HUES64 (cell line): Measurements from ENCODE around the gene ZNF438.

Experiments
- H3K27ac ChIP-seq: 2 replicates; pipeline ENCODE4 v1.7.0; 2013; ENCODE audit warnings: low read depth, low read length, inconsistent platforms
- H3K27me3 ChIP-seq: 2 replicates; pipeline ENCODE4 v1.6.1; 2013; ENCODE audit warnings: mild to moderate bottlenecking, low read length; ENCODE audit not compliant: insufficient read depth
- H3K36me3 ChIP-seq: 2 replicates; pipeline ENCODE4 v1.6.1; 2013; ENCODE audit warnings: mild to moderate bottlenecking, low read length; ENCODE audit not compliant: insufficient read depth
- H3K4me1 ChIP-seq: 2 replicates; pipeline ENCODE4 v1.6.1; 2013; ENCODE audit warnings: mild to moderate bottlenecking, low read length, moderate library complexity; ENCODE audit not compliant: insufficient read depth
- H3K4me3 ChIP-seq: 2 replicates; pipeline ENCODE4 v1.5.1; 2013; ENCODE audit warnings: mild to moderate bottlenecking, low read length, moderate library complexity
- H3K9ac ChIP-seq: 2 replicates; pipeline ENCODE4 v1.6.1; 2013; ENCODE audit warnings: mild to moderate bottlenecking, low read depth, low read length
- H3K9me3 ChIP-seq: 2 replicates; pipeline ENCODE4 v1.6.1; 2013; ENCODE audit warnings: low read depth, low read length; ENCODE audit not compliant: insufficient read depth
- WGBS: fragments of 150-250, 120-280 bp; methylation state at CpG from one replicate; pipeline ENCODE4 v1.1.7; 2013; ENCODE audit warnings: missing lambda C conversion rate; 5-methylcytosine and 5-hydroxymethylcytosine counted together

ZNF438 gene

GRCh38 chr10:30840395-30841050 lies 191.1 kb downstream of the ZNF438 start:
- Histone ChIP-seq H3K4me1 (no peaks in the 10 kb centered on the region), H3K27me3 (no peaks in the 10 kb centered on the region), H3K9me3 (no peaks in the 10 kb centered on the region), H3K9ac (no peak overlapping the region), H3K36me3 (no peaks in the 10 kb centered on the region), H3K4me3 (no peak overlapping the region), H3K27ac (no peak overlapping the region)
- WGBS: 93% methylated on average over 3 of the region's 6 CpGs

- Histone ChIP-seq H3K36me3 (no peaks in the 10 kb centered on the region), H3K9me3 (no peaks in the 10 kb centered on the region), H3K9ac (no peak overlapping the region), H3K27ac (no peak overlapping the region), H3K4me3 (no peak overlapping the region), H3K4me1 (no peaks in the 10 kb centered on the region; the same call in 1 of the 2 replicates), H3K27me3 (no peaks in the 10 kb centered on the region)
- 84% methylated on average over 2 of the region's 2 CpGs for WGBS
Observed at GRCh38 chr10:30839652-30840051, 192.0 kb downstream of the ZNF438 start.

GRCh38 chr10:30836406-30836805 lies 195.3 kb downstream of the ZNF438 start:
- Histone ChIP-seq H3K4me1 (peaks cover 3% of the 10 kb centered on the region; the same call in 1 of the 2 replicates), H3K27ac (no peak overlapping the region), H3K9ac (no peak overlapping the region), H3K4me3 (no peak overlapping the region), H3K27me3 (no peaks in the 10 kb centered on the region), H3K36me3 (no peaks in the 10 kb centered on the region), H3K9me3 (no peaks in the 10 kb centered on the region)
- WGBS: 96% methylated on average over 2 of the region's 2 CpGs

- Histone ChIP-seq H3K36me3 (no peaks in the 10 kb centered on the region), H3K4me1 (peaks cover 8% of the 10 kb centered on the region; the same call in 1 of the 2 replicates), H3K9ac (no peak overlapping the region), H3K27ac (no peak overlapping the region), H3K4me3 (no peak overlapping the region), H3K9me3 (no peaks in the 10 kb centered on the region), H3K27me3 (no peaks in the 10 kb centered on the region)
- WGBS: 94% methylated on average over 12 of the region's 12 CpGs
Observed at GRCh38 chr10:30835146-30835545, 196.5 kb downstream of the ZNF438 start.

GRCh38 chr10:30834651-30835050 lies 197.0 kb downstream of the ZNF438 start:
- Histone ChIP-seq H3K9ac (no peak overlapping the region), H3K4me3 (no peak overlapping the region), H3K9me3 (no peaks in the 10 kb centered on the region), H3K27me3 (no peaks in the 10 kb centered on the region), H3K36me3 (no peaks in the 10 kb centered on the region), H3K27ac (no peak overlapping the region), H3K4me1 (peaks cover 8% of the 10 kb centered on the region; the same call in 1 of the 2 replicates)
- 92% methylated on average over 2 of the region's 3 CpGs for WGBS

- Histone ChIP-seq H3K27me3 (no peaks in the 10 kb centered on the region), H3K4me1 (peaks cover 8% of the 10 kb centered on the region; the same call in 1 of the 2 replicates), H3K4me3 (no peak overlapping the region), H3K36me3 (no peaks in the 10 kb centered on the region), H3K9me3 (no peaks in the 10 kb centered on the region), H3K27ac (no peak overlapping the region), H3K9ac (no peak overlapping the region)
- 83% methylated on average over 4 of the region's 4 CpGs for WGBS
Observed at GRCh38 chr10:30834153-30834552, 197.5 kb downstream of the ZNF438 start.

- 90% methylated on average over 5 of the region's 5 CpGs for WGBS
- no peak overlapping the region for H3K27ac ChIP-seq
Observed at GRCh38 chr10:30833628-30833970, 198.1 kb downstream of the ZNF438 start.

GRCh38 chr10:30832749-30833627 lies 198.7 kb downstream of the ZNF438 start:
- Histone ChIP-seq H3K36me3 (no peaks in the 10 kb centered on the region), H3K27me3 (no peaks in the 10 kb centered on the region), H3K9me3 (no peaks in the 10 kb centered on the region), H3K4me1 (peaks cover 8% of the 10 kb centered on the region; the same call in 1 of the 2 replicates), H3K4me3 (no peak overlapping the region), H3K27ac (no peak overlapping the region), H3K9ac (no peak overlapping the region)
- WGBS: 92% methylated on average over 13 of the region's 13 CpGs

More at GRCh38 chr10:30833628-30833970, 198.1 kb downstream of the ZNF438 start:
- Histone ChIP-seq H3K36me3 (no peaks in the 10 kb centered on the region), H3K9me3 (no peaks in the 10 kb centered on the region), H3K4me3 (no peak overlapping the region), H3K9ac (no peak overlapping the region), H3K27me3 (no peaks in the 10 kb centered on the region), H3K4me1 (peaks cover 8% of the 10 kb centered on the region; the same call in 1 of the 2 replicates)

- H3K27me3 ChIP-seq: no peaks in the 10 kb centered on the region
- H3K4me1 ChIP-seq: peaks cover 8% of the 10 kb centered on the region; the same call in 1 of the 2 replicates
- no peaks in the 10 kb centered on the region for H3K36me3 ChIP-seq
- WGBS: 95% methylated on average over 10 of the region's 10 CpGs
- no peak overlapping the region for H3K9ac ChIP-seq
- no peak overlapping the region for H3K4me3 ChIP-seq
- H3K27ac ChIP-seq: no peak overlapping the region
- H3K9me3 ChIP-seq: no peaks in the 10 kb centered on the region
Observed at GRCh38 chr10:30832001-30832748, 199.5 kb downstream of the ZNF438 start.

GRCh38 chr10:30831426-30831825 lies 200.2 kb downstream of the ZNF438 start:
- no peaks in the 10 kb centered on the region for H3K27me3 ChIP-seq
- H3K4me3 ChIP-seq: no peak overlapping the region
- H3K9me3 ChIP-seq: no peaks in the 10 kb centered on the region
- 93% methylated on average over 5 of the region's 5 CpGs for WGBS
- H3K4me1 ChIP-seq: peaks cover 8% of the 10 kb centered on the region
- no peak overlapping the region for H3K27ac ChIP-seq
- H3K9ac ChIP-seq: no peak overlapping the region
- no peaks in the 10 kb centered on the region for H3K36me3 ChIP-seq
